Effector memory CD8-positive, alpha-beta T cell (primary cell): ENCODE results near the gene UPK1A.
"Not testable (repeated sequence)": the region's sequence is repeated elsewhere in the genome, so short reads cannot be mapped to it uniquely, and the experiment has no call there.

Experiments
- ATAC-seq: fragments of 150-1000 bp; cut with Tn5 transposase; replicated peaks from 2 replicates; pipeline ENCODE4 v1.10.0; 2021; ENCODE audit warnings: mild to moderate bottlenecking, moderate library complexity
- DNase-seq, 3 experiments: peaks; one replicate each; pipeline ENCODE4 v3.0.0; 2021
- H3K27ac Mint-ChIP-seq, 2 donors: one replicate each; pipeline ENCODE4 v1.8.0; 2022; ENCODE audit warnings: mild to moderate bottlenecking in 2 of 2, mixed read lengths in 2 of 2, moderate library complexity in 2 of 2
- H3K27me3 Mint-ChIP-seq, 2 donors: one replicate each; pipeline ENCODE4 v1.8.0; 2022; ENCODE audit warnings: mixed read lengths in 2 of 2
- H3K36me3 Mint-ChIP-seq: one replicate; pipeline ENCODE4 v1.8.0; 2022; ENCODE audit warnings: mild to moderate bottlenecking, moderate library complexity, mixed read lengths; ENCODE audit not compliant: insufficient read depth
- H3K4me1 Mint-ChIP-seq, 2 donors: one replicate each; pipeline ENCODE4 v1.8.0; 2022; ENCODE audit warnings: low read depth in 2 of 2, mixed read lengths in 2 of 2
- H3K4me3 Mint-ChIP-seq, 2 donors: one replicate each; pipeline ENCODE4 v1.8.0; 2022; ENCODE audit warnings: mild to moderate bottlenecking in 2 of 2, mixed read lengths in 2 of 2, moderate library complexity in 2 of 2
- H3K9me3 Mint-ChIP-seq, 2 donors: one replicate each; pipeline ENCODE4 v1.8.0; 2022; ENCODE audit warnings: mixed read lengths in 2 of 2

UPK1A gene

DNA sequence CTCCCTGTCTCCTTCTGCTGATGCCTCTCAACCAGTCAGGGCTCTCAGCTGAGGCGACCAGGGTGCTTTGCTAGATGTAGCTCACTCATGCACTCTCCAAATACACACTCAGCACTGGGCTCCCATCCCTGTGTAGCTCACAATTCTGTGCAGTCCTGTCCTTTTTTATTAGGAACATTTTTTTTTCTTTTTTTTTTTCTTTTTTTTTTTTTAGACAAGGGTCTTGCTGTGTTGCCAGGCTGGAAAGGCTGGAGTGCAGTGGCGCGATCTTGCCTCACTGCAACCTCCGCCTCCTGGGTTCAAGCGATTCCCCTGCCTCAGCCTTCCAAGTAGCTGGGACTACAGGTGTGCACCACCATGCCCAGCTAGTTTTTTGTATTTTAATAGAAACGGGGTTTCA is 11.5 kb upstream of the UPK1A start:
- H3K4me3 Mint-ChIP-seq, H3K9me3 Mint-ChIP-seq, H3K27ac Mint-ChIP-seq, H3K27me3 Mint-ChIP-seq, ATAC-seq, DNase-seq: not testable (repeated sequence)
- peaks cover 10 to 16% of the 10 kb centered on the region in 2 donors for H3K4me1 Mint-ChIP-seq
- peaks cover 96% of the 10 kb centered on the region for H3K36me3 Mint-ChIP-seq

DNA sequence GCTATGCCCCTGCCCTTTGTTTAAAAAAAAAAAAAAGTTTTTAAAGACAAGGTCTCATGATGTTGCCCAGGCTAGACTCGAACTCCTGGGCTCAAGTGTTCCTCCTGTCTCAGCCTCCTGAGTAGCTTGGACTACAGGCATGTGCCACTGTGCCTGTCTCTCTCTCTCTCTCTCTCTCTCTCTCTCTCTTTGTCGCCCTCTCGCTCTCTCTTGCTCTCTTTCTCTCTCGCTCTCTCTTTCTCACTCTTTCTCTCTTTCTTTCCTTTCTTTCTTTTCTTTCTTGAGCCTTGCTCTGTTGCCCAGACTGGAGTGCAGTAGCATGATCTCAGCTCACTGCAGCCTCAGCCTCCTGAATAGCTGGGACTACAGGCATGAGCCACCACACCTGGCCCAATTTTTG is 10.7 kb upstream of the UPK1A start:
- peaks cover 98% of the 10 kb centered on the region for H3K36me3 Mint-ChIP-seq
- no peaks in the 10 kb centered on the region for H3K9me3 Mint-ChIP-seq
- no peak for ATAC-seq
- DNase-seq: no peak
- no peak overlapping the region for H3K4me3 Mint-ChIP-seq
- H3K27me3 Mint-ChIP-seq: no peaks in the 10 kb centered on the region
- H3K27ac Mint-ChIP-seq: no peak overlapping the region
- H3K4me1 Mint-ChIP-seq: peaks cover 10 to 16% of the 10 kb centered on the region in 2 donors

DNA sequence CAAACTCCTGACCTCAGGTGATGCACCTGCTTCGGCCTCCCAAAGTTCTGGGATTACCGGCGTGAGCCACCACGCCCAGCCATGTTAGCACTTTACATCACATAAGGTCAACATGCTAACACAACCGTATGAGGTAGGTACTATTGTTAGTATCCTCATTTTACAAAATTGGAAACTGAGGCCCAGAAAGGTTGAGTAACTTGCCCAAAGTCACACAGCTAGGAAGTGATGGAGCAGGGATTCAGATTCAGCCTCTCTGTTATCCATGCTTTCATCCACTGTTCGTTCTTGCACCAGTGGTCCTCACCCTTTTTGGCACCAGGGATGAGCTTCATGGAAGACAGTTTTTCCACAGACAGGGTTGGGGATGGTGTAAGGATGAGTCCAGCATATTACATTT is 9.6 kb upstream of the UPK1A start:
- Mint-ChIP-seq H3K4me1 (peaks cover 4 to 11% of the 10 kb centered on the region in 2 donors), H3K27ac (peak overlapping the region in 1 of 2 donors; percentile 60), H3K27me3 (no peaks in the 10 kb centered on the region), H3K9me3 (no peaks in the 10 kb centered on the region), H3K4me3 (no peak overlapping the region), H3K36me3 (peaks cover 97% of the 10 kb centered on the region)
- DNase-seq (no peak), ATAC-seq (no peak)

DNA sequence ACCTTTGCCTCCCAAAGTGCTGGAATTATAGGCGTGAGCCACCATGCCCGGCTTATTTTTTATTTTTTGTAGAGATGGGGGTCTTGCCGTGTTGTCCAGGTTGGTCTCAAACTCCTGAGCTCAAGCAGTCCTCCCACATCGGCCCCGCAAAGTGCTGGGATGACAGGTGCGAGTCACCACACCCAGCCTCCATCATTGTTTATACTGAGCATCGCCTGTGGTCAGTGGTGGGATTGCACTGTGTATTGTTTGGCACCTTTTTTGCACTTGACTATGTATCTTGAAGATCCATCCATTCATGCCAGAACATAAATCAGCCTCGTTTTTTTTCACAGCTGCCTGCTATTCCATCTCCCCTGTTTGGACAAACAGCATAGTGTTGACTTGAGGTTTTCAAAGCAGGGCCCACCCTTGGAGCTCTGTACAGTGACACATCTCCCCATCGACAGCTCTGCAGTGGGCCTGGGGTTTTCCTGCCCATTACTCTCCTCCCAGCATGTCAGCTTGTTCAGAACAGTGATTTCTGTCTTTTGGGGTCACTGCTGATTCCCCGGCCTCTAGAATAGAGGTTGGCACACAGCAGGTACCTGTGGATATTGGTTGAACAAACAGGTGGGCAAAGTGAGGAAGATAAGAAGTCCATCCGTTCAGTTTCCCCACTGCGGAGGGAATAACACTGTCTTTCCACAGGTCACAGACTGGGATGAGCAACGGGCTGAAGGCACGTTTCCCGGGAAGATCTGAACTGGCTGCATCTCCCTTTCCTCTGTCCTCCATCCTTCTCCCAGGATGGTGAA is 8.2 kb upstream of the UPK1A start:
- Mint-ChIP-seq H3K27ac (no peak overlapping the region), H3K36me3 (peaks cover 94% of the 10 kb centered on the region), H3K4me1 (peaks cover 3 to 11% of the 10 kb centered on the region in 2 donors), H3K27me3 (no peaks in the 10 kb centered on the region), H3K9me3 (no peaks in the 10 kb centered on the region), H3K4me3 (no peak overlapping the region)
- ATAC-seq (no peak), DNase-seq (no peak)

DNA sequence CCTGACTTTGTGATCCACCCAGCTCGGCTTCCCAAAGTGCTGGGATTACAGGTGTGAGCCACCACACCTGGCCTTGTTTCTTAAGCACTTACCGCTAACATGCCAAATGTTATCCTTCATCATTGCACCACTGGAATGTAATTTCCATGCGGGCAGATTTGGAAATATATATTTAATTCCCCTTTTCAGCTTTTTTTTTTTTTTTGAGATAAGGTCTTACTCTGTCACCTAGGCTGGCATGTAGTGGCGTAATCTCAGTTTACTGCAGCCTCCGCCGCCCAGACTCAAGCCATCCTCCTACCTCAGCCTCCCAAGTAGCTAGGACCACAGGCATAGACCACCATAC is 4.3 kb upstream of the UPK1A start:
- Mint-ChIP-seq H3K27me3 (no peaks in the 10 kb centered on the region), H3K4me3 (no peak overlapping the region), H3K36me3 (peaks cover 60% of the 10 kb centered on the region), H3K9me3 (no peaks in the 10 kb centered on the region), H3K27ac (peak overlapping the region in 1 of 2 donors; percentile 41), H3K4me1 (peaks cover 3 to 4% of the 10 kb centered on the region in 2 donors)
- ATAC-seq: no peak
- no peak for DNase-seq

DNA sequence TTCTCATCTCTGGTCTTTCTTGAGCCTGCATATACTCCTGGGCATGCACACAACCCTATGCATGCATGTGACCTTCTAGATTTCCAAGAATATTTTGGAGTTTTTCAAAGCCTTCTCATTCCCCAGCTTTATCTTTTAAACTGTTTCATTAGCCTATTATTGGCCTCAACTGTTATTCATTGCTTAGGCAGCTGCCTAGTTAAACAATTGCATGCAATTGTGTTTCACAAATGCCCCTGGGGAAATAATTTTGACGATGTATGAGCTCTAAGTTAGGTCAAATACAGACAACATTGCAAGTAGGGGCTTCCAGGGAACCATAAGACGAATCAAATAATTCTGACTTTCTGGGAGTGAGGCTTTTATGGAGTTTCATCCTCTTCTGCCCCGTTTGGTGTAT is 2.3 kb upstream of the UPK1A start:
- no peaks in the 10 kb centered on the region for H3K9me3 Mint-ChIP-seq
- ATAC-seq (no peak), DNase-seq (no peak)
- H3K36me3 Mint-ChIP-seq: peaks cover 40% of the 10 kb centered on the region
- peaks cover 0 to 3% of the 10 kb centered on the region in 2 donors for H3K27me3 Mint-ChIP-seq
- H3K4me3 Mint-ChIP-seq: no peak overlapping the region
- no peak overlapping the region for H3K27ac Mint-ChIP-seq
- H3K4me1 Mint-ChIP-seq: no peaks in the 10 kb centered on the region

DNA sequence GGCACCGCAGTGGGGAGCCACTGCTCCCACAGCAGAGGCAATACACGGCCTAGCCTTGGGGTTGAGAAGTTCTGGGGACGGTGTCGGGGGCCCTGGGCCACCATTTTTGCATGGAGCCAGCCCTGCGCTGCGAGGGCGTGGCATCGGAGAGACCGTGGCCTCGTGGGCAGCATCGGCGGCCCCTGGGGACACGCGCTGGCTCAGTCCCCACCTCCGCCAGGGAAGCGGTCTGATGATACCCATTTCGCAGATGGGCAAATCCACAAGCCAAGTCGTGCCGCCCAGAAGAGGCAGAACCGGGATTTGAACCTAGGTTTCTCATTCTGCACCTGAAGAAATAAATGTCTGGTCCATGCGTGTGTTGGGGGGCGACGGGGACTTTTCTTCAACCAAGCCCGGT is 1.2 kb upstream of the UPK1A start:
- H3K4me3 Mint-ChIP-seq: no peak overlapping the region
- no peak for DNase-seq
- peaks cover 29% of the 10 kb centered on the region for H3K36me3 Mint-ChIP-seq
- peaks cover 7 to 15% of the 10 kb centered on the region in 2 donors for H3K27me3 Mint-ChIP-seq
- no peaks in the 10 kb centered on the region for H3K4me1 Mint-ChIP-seq
- H3K27ac Mint-ChIP-seq: no peak overlapping the region
- H3K9me3 Mint-ChIP-seq: no peaks in the 10 kb centered on the region
- no peak for ATAC-seq

DNA sequence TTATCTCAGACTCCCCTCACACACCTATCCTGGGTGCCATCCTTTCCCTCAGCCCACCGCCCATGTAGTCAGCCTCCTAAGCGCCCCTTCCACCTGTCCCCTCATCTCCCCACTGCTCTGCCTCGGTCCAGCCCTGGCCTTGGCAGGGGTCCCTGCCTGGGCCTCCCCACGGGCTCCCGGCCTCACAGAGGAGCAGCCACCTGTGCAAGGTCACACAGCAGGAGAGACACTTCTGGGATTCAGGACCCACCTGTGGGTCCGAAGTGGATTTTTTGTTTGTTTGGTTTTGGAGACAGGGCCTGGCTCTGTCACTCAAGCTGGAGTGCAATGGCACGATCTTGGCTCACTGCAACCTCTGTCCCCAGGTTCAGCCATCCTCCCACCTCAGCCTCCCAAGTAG is 713 bp upstream of the UPK1A start:
- DNase-seq (no peak), ATAC-seq (no peak)
- H3K27ac Mint-ChIP-seq: no peak overlapping the region
- peaks cover 8 to 19% of the 10 kb centered on the region in 2 donors for H3K27me3 Mint-ChIP-seq
- peaks cover 24% of the 10 kb centered on the region for H3K36me3 Mint-ChIP-seq
- H3K4me1 Mint-ChIP-seq: no peaks in the 10 kb centered on the region
- no peak overlapping the region for H3K4me3 Mint-ChIP-seq
- no peaks in the 10 kb centered on the region for H3K9me3 Mint-ChIP-seq

DNA sequence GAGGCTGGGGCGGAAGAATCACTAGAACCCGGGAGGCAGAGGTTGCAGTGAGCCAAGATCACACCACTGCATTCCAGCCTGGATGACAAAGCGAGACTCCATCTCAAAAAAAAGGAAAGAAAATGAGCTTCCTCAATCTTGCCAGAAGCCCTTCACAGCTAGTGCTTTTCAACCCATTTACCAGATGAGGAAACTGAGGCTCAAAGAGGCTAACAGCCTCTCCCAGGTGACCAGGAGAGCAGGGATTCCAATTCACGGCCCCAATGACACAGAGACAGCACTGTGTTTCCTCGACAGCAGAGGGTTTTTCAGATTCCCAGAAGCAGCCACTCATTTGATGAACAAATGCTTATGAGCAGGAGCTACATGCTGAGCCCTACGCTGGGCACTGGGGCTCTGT is 3.2 kb downstream of the UPK1A start:
- H3K9me3 Mint-ChIP-seq: no peaks in the 10 kb centered on the region
- DNase-seq: no peak
- no peak overlapping the region for H3K27ac Mint-ChIP-seq
- H3K36me3 Mint-ChIP-seq: peaks cover 5% of the 10 kb centered on the region
- ATAC-seq: no peak
- H3K27me3 Mint-ChIP-seq: peaks cover 20 to 49% of the 10 kb centered on the region in 2 donors
- H3K4me3 Mint-ChIP-seq: no peak overlapping the region
- H3K4me1 Mint-ChIP-seq: peaks cover 7 to 9% of the 10 kb centered on the region in 2 donors

DNA sequence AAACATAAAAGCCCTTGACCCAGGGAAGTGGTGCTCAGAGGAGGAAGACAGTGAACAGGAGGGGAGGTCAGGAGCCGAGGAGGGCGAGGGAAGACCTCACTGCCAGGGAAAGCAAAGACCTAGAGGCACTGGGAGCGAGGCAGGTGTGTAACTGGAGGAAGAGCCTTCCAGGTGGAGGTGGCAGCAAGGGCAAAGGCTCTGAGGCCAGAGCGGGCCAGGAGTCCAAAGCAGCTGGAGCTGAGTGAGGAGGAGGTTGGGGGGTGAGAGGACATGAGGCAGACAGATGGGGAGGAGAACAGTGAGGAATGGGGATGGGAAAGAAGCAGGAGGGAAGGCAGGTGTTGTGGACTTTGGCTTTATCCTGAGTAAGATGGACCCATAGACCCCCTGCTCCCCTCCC is 3.7 kb downstream of the UPK1A start:
- H3K36me3 Mint-ChIP-seq: peaks cover 5% of the 10 kb centered on the region
- peaks cover 7 to 9% of the 10 kb centered on the region in 2 donors for H3K4me1 Mint-ChIP-seq

DNA sequence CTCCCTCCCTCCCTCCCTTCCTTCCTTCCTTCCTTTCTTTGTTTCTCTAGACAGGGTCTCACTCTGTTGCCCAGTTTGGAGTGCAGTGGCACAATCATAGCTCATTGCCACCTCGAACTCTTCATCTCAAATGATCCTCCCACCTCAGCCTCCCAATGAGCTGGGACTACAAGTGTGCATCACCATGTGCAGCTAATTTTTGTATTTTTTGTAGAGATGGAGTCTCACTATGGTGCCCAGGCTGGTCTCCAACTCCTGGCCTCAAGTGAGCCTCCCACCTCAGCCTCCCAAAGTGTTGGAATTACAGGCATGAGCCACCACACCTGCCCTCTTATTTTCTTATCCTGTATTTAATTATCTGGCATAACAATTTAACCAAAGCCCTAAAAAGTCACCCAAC is 4.4 kb downstream of the UPK1A start:
- peaks cover 5% of the 10 kb centered on the region for H3K36me3 Mint-ChIP-seq
- H3K4me1 Mint-ChIP-seq: peaks cover 7 to 9% of the 10 kb centered on the region in 2 donors
- H3K9me3 Mint-ChIP-seq: no peaks in the 10 kb centered on the region
- DNase-seq (no peak), ATAC-seq (no peak)
- no peak overlapping the region for H3K27ac Mint-ChIP-seq
- H3K4me3 Mint-ChIP-seq: no peak overlapping the region
- peaks cover 21 to 53% of the 10 kb centered on the region in 2 donors for H3K27me3 Mint-ChIP-seq

More for the DNA sequence above, 3.7 kb downstream of the UPK1A start:
- ATAC-seq (no peak), DNase-seq (no peak)
- Mint-ChIP-seq H3K27me3 (peaks cover 20 to 49% of the 10 kb centered on the region in 2 donors), H3K4me3 (no peak overlapping the region), H3K9me3 (no peaks in the 10 kb centered on the region), H3K27ac (no peak overlapping the region)

DNA sequence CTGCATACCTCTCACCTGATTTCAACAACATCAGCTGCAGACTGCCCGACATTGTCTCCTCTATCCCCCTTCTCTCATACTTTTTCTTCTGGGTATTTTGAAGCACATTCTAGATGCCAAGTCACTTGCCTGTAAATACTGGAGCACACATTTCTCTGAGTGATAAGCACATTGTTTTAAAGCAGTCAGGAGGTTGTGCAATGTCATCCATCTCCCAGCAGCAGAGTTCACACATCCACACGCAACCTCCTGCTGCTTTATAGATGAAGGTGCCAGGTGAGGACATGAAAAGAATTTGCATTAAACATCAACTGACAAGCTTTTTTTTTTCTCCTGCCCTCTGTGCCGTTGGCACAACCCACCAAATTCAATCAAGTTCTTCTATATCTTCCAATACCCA is 5.5 kb downstream of the UPK1A start:
- ATAC-seq (no peak), DNase-seq (no peak)
- H3K36me3 Mint-ChIP-seq: peaks cover 7% of the 10 kb centered on the region
- H3K4me3 Mint-ChIP-seq: no peak overlapping the region
- H3K4me1 Mint-ChIP-seq: peaks cover 7 to 9% of the 10 kb centered on the region in 2 donors
- peaks cover 27 to 64% of the 10 kb centered on the region in 2 donors for H3K27me3 Mint-ChIP-seq
- no peaks in the 10 kb centered on the region for H3K9me3 Mint-ChIP-seq
- H3K27ac Mint-ChIP-seq: no peak overlapping the region

DNA sequence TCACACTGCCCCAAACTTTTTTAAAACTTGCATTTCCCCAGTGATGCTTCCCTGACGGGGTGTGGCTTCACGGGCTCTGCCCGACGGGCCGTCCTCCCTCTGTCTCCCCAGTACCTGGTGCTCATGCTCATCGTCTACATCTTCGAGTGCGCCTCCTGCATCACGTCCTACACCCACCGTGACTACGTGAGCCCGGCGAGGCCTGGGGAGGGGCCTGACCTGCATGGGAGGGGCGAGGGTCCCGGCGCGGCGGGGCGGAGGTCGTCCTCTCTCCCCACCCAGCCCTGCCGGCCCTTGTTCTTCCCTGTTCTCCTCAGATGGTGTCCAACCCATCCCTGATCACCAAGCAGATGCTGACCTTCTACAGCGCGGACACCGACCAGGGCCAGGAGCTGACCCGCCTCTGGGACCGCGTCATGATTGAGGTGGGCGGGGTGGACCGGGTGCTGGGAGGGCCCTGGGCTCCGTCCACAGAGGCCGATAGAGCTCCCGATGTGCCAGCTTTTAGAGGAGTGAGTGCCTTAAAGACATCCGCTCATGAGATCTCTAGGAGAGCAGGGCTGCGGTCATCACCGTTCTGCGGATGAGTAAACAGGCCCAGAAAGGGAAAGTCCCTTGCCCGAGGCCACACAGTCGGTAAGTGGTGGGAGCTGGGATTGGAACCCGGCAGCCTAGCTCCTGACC is 6.9 kb downstream of the UPK1A start:
- Mint-ChIP-seq H3K9me3 (no peaks in the 10 kb centered on the region), H3K4me3 (peak overlapping the region; percentile 82 to 83), H3K27me3 (peaks cover 31 to 73% of the 10 kb centered on the region in 2 donors), H3K36me3 (peaks cover 7% of the 10 kb centered on the region), H3K4me1 (peaks cover 7 to 9% of the 10 kb centered on the region in 2 donors), H3K27ac (peak overlapping the region; percentile 60 to 79)
- ATAC-seq: peak; percentile 90
- DNase-seq: peak; percentile 10 to 18 (median 16)

DNA sequence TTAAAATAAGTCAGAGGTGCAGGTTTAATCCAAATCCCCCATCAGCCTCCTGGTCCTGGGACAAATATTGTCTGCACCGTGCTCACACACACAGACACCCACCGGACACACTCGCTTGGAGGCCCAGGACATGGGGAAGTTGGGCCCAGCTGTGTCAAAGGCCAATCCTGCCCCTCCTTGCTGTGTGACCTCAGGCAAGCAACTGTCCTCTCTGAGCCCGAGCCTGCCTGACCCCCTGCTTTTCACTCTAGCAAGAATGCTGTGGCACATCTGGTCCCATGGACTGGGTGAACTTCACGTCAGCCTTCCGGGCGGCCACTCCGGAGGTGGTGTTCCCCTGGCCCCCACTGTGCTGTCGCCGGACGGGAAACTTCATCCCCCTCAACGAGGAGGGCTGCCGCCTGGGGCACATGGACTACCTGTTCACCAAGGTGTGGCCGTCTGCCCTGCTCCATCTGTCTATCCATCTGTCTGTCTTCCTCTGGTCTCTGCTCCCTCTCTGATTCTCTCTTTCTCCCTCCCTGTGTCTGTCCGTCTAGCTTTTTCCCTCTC is 9.3 kb downstream of the UPK1A start:
- Mint-ChIP-seq H3K27me3 (peaks cover 22 to 55% of the 10 kb centered on the region in 2 donors), H3K36me3 (peaks cover 11% of the 10 kb centered on the region), H3K27ac (no peak overlapping the region), H3K9me3 (no peaks in the 10 kb centered on the region), H3K4me3 (no peak overlapping the region), H3K4me1 (peaks cover 7 to 9% of the 10 kb centered on the region in 2 donors)
- no peak for ATAC-seq
- no peak for DNase-seq
